Activated CD4-positive, CD25-positive, alpha-beta regulatory T cell (primary cell): ENCODE results near the gene RNASEH1.
A peak's percentile ranks its signal among the peaks of the same experiment; 100 is the strongest.

Source experiments
- DNase-seq, 4 experiments: peaks; one replicate each; lab custom pipeline; 2025; lab: John Stamatoyannopoulos, UW

Gene RNASEH1

DNA sequence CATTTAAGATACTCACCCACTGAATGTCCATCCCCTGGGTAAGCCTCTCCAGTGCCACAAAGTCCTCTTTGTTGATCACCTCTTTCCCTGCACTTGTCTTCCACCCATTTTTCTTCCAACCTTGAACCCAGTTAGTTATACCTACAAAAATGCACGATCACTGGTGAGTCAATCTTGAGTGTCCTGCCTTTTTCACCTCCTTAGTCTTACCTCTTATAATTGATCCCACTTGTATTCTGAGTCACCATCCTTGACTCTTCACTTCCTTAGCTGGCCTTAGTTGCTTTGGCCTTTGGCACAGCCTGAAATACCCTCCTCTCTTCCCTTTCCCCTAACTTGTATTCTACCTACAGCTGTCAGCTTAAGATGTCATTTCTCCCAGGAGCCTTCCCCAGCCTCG is 10.2 kb downstream of the RNASEH1 start:
- DNase-seq, result no peak

DNA sequence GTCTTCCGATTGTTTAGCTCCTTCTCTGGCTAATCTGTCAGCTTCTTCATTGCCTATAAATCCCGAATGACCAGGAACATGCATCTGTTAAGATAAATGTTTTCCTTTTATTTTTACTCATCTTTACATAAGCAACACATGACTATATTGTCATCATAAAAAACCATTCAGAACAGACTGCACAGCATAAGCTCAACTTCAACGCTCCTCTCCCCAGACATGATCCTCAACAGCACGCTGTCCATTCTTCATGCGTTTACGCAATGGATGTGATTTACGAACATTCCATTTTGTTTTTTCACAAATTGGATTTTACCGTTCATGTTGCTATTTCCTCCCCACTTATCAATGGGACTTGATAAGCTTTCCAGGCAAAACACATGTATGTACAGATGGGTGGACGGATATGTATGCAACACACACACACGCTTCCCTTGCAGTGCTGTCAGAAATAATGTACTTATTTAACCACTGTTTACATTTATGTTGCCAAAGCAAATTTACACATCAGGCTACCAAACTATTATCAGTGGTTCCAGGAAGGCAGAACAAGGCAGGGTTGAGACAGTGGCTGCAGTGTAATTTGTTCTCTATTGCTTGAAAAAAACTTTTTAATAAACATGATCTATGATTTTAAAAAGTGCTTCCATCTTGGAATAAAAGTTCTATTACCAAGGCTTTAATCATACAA is 12.2 kb downstream of the RNASEH1 start:
- DNase-seq, result no peak

GRCh38 chr2:3543023-3543683 is 15.0 kb downstream of the RNASEH1 start:
- no peak for DNase-seq

DNA sequence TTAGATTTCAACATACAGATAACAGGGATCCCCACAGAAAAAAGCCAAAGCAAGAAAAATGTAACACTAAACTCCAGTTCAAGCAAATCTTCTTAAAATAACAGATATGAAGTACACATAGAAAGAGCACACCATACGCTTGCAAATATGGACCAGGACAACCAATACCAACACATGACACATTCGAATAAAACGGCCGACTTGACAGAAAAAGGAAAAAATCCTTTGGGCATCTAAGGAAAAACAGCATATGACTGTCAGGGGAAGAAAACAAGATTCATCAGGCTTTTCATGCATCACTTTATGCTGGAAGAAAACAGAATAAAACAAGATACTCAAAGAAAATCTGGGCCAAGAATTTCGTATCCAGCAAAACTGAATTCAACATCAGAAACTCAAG is 16.0 kb downstream of the RNASEH1 start:
- DNase-seq, result no peak

DNA sequence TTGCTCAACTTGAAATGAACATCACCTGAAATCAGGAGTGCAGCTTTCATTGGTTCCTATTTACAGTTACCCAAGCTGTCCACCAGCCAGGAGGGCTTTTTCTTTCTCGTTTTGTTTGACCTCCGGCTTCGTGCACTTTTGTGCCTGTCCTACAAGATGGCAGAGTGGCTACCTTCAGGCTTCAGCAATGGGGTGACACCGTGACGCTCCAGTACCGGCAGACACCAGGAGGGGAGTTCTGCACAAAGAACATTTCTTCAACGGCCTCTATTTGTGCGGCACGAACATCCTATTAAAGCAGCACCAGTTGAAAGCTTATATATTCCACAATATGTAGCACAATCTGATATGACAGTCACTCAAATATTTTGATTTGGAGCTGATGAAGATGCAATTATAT is 18.3 kb downstream of the RNASEH1 start:
- DNase-seq, result no peak

- DNase-seq, result no peak
Measured at GRCh38 chr2:3536682-3537632, 21.2 kb downstream of the RNASEH1 start.

- no peak for DNase-seq
Measured at GRCh38 chr2:3535794-3536681, 22.1 kb downstream of the RNASEH1 start.

DNA sequence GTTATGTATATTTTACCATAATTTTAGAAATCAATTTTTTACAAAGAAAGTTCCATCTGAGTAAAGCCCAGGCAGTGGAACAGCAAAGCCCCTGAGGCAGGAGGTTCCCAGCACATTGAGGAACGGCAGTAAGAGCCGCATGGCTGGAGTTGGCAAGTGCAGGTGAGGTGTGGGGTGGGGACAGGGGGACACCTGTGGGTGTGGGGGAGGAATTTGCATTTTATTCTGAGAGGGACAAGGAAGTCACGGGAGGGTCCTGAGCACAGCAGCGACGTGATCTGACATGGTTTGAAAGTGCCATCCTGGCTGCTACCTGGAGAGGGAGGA is 22.7 kb downstream of the RNASEH1 start:
- DNase-seq, result no peak

GRCh38 chr2:3534251-3534814 is 23.8 kb downstream of the RNASEH1 start:
- DNase-seq, result no peak

DNA sequence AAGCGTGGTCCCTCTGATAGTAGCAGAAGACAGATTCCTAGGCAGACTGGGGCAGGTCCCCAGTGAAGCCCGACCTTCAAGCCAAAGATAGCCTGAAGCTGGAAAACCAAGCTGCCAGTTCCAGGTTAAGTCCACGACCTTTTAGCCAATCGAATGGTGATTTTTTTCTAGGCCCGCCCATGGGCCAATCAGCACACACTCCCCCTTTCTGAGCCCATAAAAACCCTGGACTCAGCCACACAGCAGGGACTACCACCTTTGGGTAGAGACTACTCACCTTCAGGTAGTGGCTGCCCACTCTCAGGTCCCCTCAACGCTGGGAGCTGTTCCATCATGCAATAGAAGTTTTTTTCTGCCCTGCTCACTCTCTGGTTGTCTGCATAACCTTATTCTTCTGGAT is 24.3 kb downstream of the RNASEH1 start:
- no peak for DNase-seq

GRCh38 chr2:3532941-3533340 is 25.2 kb downstream of the RNASEH1 start:
- no peak for DNase-seq

DNA sequence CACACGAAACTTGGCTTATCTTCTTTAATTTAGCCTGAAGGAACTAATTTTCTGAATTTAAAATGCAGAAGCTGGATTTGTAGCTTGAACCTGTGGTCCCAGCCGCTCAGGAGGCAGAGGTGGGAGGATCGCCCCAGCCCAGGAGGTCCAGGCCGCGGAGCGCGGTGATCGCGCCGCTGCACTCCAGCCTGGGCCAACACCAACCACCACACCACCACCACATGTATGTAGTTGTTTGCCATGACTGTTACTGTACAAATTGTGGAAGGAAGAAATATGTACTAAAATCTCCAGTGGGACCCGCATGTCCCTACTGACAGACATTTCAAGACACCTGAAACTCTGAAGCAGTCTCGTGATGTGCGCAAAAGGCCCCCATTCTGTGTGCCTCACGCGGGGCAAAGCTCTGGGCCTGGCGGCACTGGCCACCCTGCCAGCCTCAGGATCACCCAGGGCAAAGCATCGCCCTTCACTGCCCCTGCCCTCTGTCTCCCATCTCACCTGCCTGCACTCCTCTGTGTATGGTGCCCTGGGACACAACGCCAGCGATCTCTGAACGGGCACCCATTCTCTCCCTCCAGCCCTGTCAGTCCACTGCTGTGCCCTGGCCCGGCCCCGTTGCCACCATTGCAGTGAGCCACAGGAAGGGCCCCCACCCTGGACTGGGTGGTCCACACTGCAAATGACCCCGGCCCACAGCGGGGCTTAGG is 28.7 kb downstream of the RNASEH1 start:
- DNase-seq, result no peak

GRCh38 chr2:3527886-3528785 is 30.0 kb downstream of the RNASEH1 start:
- no peak for DNase-seq

DNA sequence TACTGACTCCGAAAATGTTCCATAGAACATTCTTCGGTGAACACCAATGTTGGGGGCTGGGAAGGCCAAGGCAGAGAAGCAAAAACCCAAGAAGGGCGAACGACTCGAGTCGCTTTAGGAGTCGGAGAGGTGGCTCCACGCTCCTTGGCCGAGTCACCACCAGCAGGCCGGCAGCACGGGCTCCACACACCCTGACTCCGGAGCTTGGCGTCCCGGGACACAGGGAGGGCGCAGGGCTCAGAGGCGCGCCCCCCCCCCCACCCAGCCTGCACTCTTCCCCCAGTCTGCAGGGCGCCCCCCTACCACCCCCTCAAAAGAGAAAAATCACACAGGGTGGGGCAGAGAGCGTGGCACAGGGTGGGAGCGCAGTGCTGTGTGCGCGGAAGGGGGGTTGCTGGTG is 31.3 kb downstream of the RNASEH1 start:
- DNase-seq, result no peak

DNA sequence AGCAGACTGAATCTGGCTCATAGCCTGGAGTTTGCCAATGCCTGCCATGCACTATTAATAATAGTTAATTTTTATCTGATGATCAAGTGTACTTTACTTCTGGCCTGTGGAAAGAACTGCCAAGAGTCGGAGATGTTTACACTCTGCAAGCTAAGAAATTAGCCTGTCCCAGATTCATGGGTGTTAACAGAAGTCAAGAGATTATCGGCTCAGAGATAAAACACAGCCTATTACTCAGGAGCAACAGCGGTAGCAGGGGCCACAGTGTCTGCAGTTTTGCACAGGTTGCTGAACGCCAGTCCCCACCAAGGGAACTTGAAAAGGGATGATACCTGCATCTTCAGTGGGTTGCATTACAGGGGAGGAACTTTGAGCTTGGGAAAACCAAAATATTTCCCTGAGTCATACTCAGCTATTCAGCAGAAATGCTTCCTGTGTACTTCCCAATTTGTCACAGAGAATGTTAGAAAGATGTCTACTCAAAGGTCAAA is 34.5 kb downstream of the RNASEH1 start:
- DNase-seq, result no peak

GRCh38 chr2:3522961-3523421 is 35.1 kb downstream of the RNASEH1 start:
- DNase-seq, result no peak

GRCh38 chr2:3520591-3520990 is 37.5 kb downstream of the RNASEH1 start:
- DNase-seq, result no peak

DNA sequence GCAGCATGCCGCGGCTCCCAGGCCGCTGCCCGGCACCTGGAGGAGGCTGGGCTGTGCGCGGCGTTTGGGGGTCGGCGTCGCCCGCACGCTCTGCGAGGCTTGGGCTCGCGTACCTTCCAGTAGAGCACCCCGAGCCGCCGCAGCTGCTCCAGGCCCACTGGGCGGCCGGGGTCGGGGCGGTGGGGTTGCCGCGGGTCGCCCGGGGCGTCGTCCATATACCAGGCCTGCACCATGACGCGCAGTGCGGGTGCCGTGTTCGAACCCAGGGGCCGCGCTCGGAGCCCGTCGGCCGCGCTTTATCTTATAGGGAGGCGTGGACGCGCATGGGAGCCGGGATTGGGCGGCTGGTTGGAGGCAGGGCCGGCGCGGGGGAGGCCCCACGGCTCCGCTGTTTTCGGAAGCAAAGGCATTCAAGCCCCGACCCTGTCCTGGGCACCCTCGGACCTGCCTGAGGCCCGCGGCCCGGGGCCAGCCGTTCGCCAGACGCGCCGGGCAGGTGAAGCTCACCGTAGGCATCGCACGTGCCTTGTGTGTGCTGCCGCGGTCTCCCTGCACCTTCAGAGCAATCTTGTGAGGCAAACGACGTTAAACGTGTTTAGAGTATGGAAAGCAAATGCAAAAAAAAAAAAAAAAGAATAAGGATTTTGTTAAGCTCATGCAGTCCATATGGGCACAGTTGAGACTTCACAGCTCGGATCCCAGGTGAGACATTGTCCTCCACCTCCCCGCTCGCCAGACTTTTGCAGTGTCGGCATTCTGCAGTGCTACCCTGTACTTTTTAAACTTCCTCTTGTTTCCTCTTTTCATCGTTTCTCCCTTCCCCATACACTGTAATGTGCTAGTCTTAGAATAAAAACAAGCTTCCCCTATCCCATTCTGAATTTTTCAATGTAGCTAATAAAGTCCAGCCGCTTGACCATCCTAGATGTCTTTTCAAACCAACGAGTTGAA is 38.6 kb downstream of the RNASEH1 start, which contains the start of gene ADI1:
Gene ADI1, minus strand, starts transcription at position 277 of the 951 bp plus-strand sequence. Its CDS starts 44 bp downstream, at position 233.
- DNase-seq, result peak; percentile 59 to 65 (median 64)
